HEK293 (cell line): Measurements from ENCODE around the gene SRSF5.

Experiments used
- CTCF ChIA-PET: fragments of 350-600 bp; formaldehyde crosslinking; extraction: SDS; loops from one replicate; lab custom pipeline; 2021; ENCODE audit warnings: antibody characterized with exemption; lab: Yijun Ruan, JAX
- POLR2A ChIA-PET: fragments of 300-600 bp; formaldehyde crosslinking; extraction: SDS; loops from one replicate; lab custom pipeline; 2020; ENCODE audit warnings: antibody characterized with exemption, inconsistent platforms; lab: Yijun Ruan, JAX
- H3K27ac ChIP-seq: fragments of 200-500 bp; sonication (Bioruptor generic); 2 replicates; pipeline ENCODE4 v1.5.1; 2014; ENCODE audit warnings: low read depth, low read length, control low read depth, inconsistent platforms; ENCODE audit errors: extremely low read depth
- H3K36me3 ChIP-seq, 2 experiments: fragments of 200-500 bp in 1 of 2; sonication (Bioruptor generic) in 1 of 2; 1 replicate in 1 of 2; 2 replicates in 1 of 2; pipeline ENCODE4 v1.5.1; 2014 to 2017; ENCODE audit warnings: inconsistent platforms in 2 of 2, low read length in 2 of 2; ENCODE audit not compliant: control insufficient read depth in 2 of 2, insufficient read depth in 1 of 2
- H3K4me1 ChIP-seq: fragments of 200-500 bp; sonication (Bioruptor generic); 2 replicates; pipeline ENCODE4 v1.5.1; 2014; ENCODE audit warnings: mild to moderate bottlenecking, low read length, inconsistent platforms; ENCODE audit not compliant: control insufficient read depth, insufficient read depth
- H3K4me3 ChIP-seq: 2 replicates; pipeline ENCODE4 v1.5.1; 2011; ENCODE audit warnings: low read depth, mild to moderate bottlenecking, control low read depth, low read length, moderate library complexity
- H3K9me3 ChIP-seq: fragments of 200-500 bp; sonication (Bioruptor generic); 2 replicates; pipeline ENCODE4 v1.5.1; 2014; ENCODE audit warnings: low read depth, low read length, inconsistent platforms; ENCODE audit not compliant: control insufficient read depth, insufficient read depth
- MZF1 ChIP-seq: fragments of 450-650 bp; formaldehyde crosslinking; IDR thresholded peaks from 2 replicates; pipeline ENCODE4 v1.5.1; 2017; ENCODE audit warnings: missing biosample characterization, missing genetic modification characterization, borderline replicate concordance
- PATZ1 ChIP-seq: fragments of 450-650 bp; formaldehyde crosslinking; IDR thresholded peaks from 2 replicates; pipeline ENCODE4 v1.5.1; 2016; ENCODE audit warnings: missing biosample characterization, missing genetic modification characterization
- PRDM2 ChIP-seq: fragments of 450-650 bp; formaldehyde crosslinking; IDR thresholded peaks from 2 replicates; pipeline ENCODE4 v1.5.1; 2016; ENCODE audit warnings: missing biosample characterization, missing genetic modification characterization, borderline replicate concordance
- REPIN1 ChIP-seq: fragments of 450-650 bp; formaldehyde crosslinking; IDR thresholded peaks from 2 replicates; pipeline ENCODE4 v1.5.1; 2017; ENCODE audit warnings: missing biosample characterization, missing genetic modification characterization, low read depth
- ZBTB21 ChIP-seq: fragments of 450-650 bp; formaldehyde crosslinking; IDR thresholded peaks from 2 replicates; pipeline ENCODE4 v1.5.1; 2017; ENCODE audit warnings: missing biosample characterization, missing genetic modification characterization
- ZFP3 ChIP-seq: fragments of 450-650 bp; formaldehyde crosslinking; IDR thresholded peaks from 2 replicates; pipeline ENCODE4 v1.5.1; 2016; ENCODE audit warnings: low read depth, missing biosample characterization, missing genetic modification characterization
- ZNF16 ChIP-seq: fragments of 450-650 bp; formaldehyde crosslinking; IDR thresholded peaks from 2 replicates; pipeline ENCODE4 v1.5.1; 2016; ENCODE audit warnings: low read depth, missing biosample characterization, missing genetic modification characterization
- ZNF202 ChIP-seq: fragments of 450-650 bp; formaldehyde crosslinking; IDR thresholded peaks from 2 replicates; pipeline ENCODE4 v1.5.1; 2016; ENCODE audit warnings: missing biosample characterization, missing genetic modification characterization, borderline replicate concordance
- ZNF292 ChIP-seq: fragments of 450-650 bp; formaldehyde crosslinking; IDR thresholded peaks from 2 replicates; pipeline ENCODE4 v1.5.1; 2016; ENCODE audit warnings: low read depth, missing biosample characterization, missing genetic modification characterization, borderline replicate concordance
- ZNF335 ChIP-seq: fragments of 450-650 bp; formaldehyde crosslinking; conservative IDR thresholded peaks from 2 replicates; pipeline ENCODE4 v1.5.1; 2016; ENCODE audit warnings: missing biosample characterization, missing genetic modification characterization
- ZNF341 ChIP-seq: fragments of 450-650 bp; formaldehyde crosslinking; IDR thresholded peaks from 2 replicates; pipeline ENCODE4; 2016; ENCODE audit warnings: low read depth, missing biosample characterization, missing genetic modification characterization
- ZNF350 ChIP-seq: fragments of 450-650 bp; formaldehyde crosslinking; IDR thresholded peaks from 2 replicates; pipeline ENCODE4 v1.5.0; 2017; ENCODE audit warnings: missing biosample characterization, mild to moderate bottlenecking, missing genetic modification characterization
- ZNF426 ChIP-seq: fragments of 450-650 bp; formaldehyde crosslinking; IDR thresholded peaks from 2 replicates; pipeline ENCODE4 v1.5.1; 2017; ENCODE audit warnings: missing biosample characterization, missing genetic modification characterization, mild to moderate bottlenecking, inconsistent platforms, moderate library complexity
- ZNF510 ChIP-seq: fragments of 450-650 bp; formaldehyde crosslinking; IDR thresholded peaks from 2 replicates; pipeline ENCODE4 v1.5.1; 2018; ENCODE audit warnings: mild to moderate bottlenecking, missing genetic modification characterization, missing biosample characterization; ENCODE audit not compliant: insufficient replicate concordance
- ZNF555 ChIP-seq: fragments of 450-650 bp; formaldehyde crosslinking; conservative IDR thresholded peaks from 2 replicates; pipeline ENCODE4 v1.5.1; 2017; ENCODE audit warnings: missing biosample characterization, mild to moderate bottlenecking, missing genetic modification characterization, inconsistent platforms
- ZNF626 ChIP-seq: fragments of 450-650 bp; sonication (Bioruptor Pico); formaldehyde crosslinking; IDR thresholded peaks from 2 replicates; pipeline ENCODE4 v1.5.1; 2018; ENCODE audit warnings: missing biosample characterization, missing genetic modification characterization, inconsistent platforms
- ZNF664 ChIP-seq: fragments of 450-650 bp; formaldehyde crosslinking; IDR thresholded peaks from 2 replicates; pipeline ENCODE4 v1.5.1; 2016; ENCODE audit warnings: missing biosample characterization, missing genetic modification characterization
- ZSCAN16 ChIP-seq: fragments of 450-650 bp; formaldehyde crosslinking; IDR thresholded peaks from 2 replicates; pipeline ENCODE4 v1.5.1; 2016; ENCODE audit warnings: missing biosample characterization, missing genetic modification characterization

SRSF5 gene

GRCh38 chr14:69771136-69771535 lies 4.2 kb downstream of the SRSF5 start:
- Histone ChIP-seq H3K27ac (no peak overlapping the region), H3K4me1 (no peaks in the 10 kb centered on the region; the same call in 1 of the 2 replicates), H3K9me3 (no peaks in the 10 kb centered on the region)
- ChIA-PET CTCF (no interaction called here), POLR2A (no interaction called here)
- TF ChIP-seq REPIN1 (tag by site-specific recombination) (no peak), MZF1 (no peak), ZNF510 (tag by site-specific recombination) (no peak), ZNF16 (tag by site-specific recombination) (no peak), ZSCAN16 (no peak), PATZ1 (tag by site-specific recombination) (no peak), ZNF626 (no peak), ZNF350 (tag by site-specific recombination) (no peak), ZNF664 (tag by site-specific recombination) (no peak), ZFP3 (tag by site-specific recombination) (no peak), ZNF426 (tag by site-specific recombination) (no peak)
- TF ChIP-seq, all 188 proteins: peak for 0
- no peak overlapping the region for H3K4me3 ChIP-seq
- peaks cover 75 to 85% of the 10 kb centered on the region in 2 experiments for H3K36me3 ChIP-seq

GRCh38 chr14:69772082-69773017 lies 5.4 kb downstream of the SRSF5 start:
- H3K27ac ChIP-seq, result no peak overlapping the region
- ChIA-PET POLR2A (interaction anchor here (2.2 kb wide), 1 partner anchor 11 kb away, joined by 11 read pairs; no protein-coding TSS in a partner anchor), CTCF (no interaction called here)
- peaks cover 75 to 97% of the 10 kb centered on the region in 2 experiments for H3K36me3 ChIP-seq
- no peak overlapping the region for H3K4me3 ChIP-seq
- H3K9me3 ChIP-seq, result no peaks in the 10 kb centered on the region
- TF ChIP-seq PRDM2 (tag by site-specific recombination) (no peak), ZNF341 (tag by site-specific recombination) (no peak), ZNF335 (no peak), ZNF202 (tag by site-specific recombination) (no peak), ZNF292 (tag by site-specific recombination) (no peak), ZBTB21 (tag by site-specific recombination) (no peak), ZNF555 (tag by site-specific recombination) (no peak)
- TF ChIP-seq, all 188 proteins: peak for 0
- H3K4me1 ChIP-seq, result no peaks in the 10 kb centered on the region
